GM13977 (cell line): ENCODE results near the gene SARDH.

ENCODE experiments used
- DNase-seq: peaks from one replicate; pipeline ENCODE4 v3.0.0; 2012; ENCODE audit warnings: low spot score
- CTCF ChIP-seq: IDR thresholded peaks from 2 replicates; pipeline ENCODE4 v1.5.1; 2012; ENCODE audit warnings: mild to moderate bottlenecking, control low read depth; ENCODE audit not compliant: insufficient read depth; ENCODE audit errors: extremely low read depth, missing control alignments
- in situ Hi-C: fragments of 300-500 bp; cut with MboI; formaldehyde crosslinking; loops from one replicate; pipeline ENCODE4 v1.12.0; 2022; ENCODE audit warnings: low sequenced_read_pairs, low pct_unique_long_range_greater_than_20kb, mixed read lengths, inconsistent platforms; ENCODE audit not compliant: unreplicated experiment

The SARDH gene

GRCh38 chr9:133779516-133780403 lies 41.6 kb upstream of the SARDH start:
- in situ Hi-C loops = loop anchor here (10.0 kb wide), 1 partner anchor 215 kb away; the partner anchor contains the start of gene VAV2
- DNase-seq = no peak
- TF ChIP-seq CTCF = no peak

DNA sequence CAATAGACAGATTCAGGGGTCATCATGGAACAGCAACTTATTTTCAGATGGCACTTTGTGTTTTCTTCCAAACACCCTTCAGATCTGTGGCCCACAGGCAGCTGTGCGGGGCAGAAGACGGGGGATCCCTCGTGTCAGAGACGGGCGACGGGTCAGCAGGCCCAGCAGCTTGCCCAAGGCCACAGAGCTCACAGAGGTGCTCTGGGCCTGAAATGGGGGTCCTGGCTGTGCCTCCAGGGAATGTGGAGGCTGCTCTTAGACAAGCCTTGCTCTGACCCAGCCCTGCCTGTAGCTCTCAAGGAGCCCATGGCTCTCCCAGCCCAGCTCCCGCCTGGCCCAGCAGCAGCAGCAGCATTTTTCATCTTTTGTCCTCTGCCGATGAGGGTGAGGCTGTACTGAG lies 40.9 kb upstream of the SARDH start:
- no peak for TF ChIP-seq CTCF
- DNase-seq = no peak
- in situ Hi-C loops = no loop called here

- TF ChIP-seq CTCF = no peak
- in situ Hi-C loops = no loop called here
- DNase-seq = no peak
Observed at GRCh38 chr9:133778336-133779013, 40.3 kb upstream of the SARDH start.

- in situ Hi-C loops = no loop called here
Observed at GRCh38 chr9:133777871-133778270, 39.7 kb upstream of the SARDH start.

GRCh38 chr9:133777068-133777791 lies 39.1 kb upstream of the SARDH start:
- TF ChIP-seq CTCF = no peak
- no peak for DNase-seq
- in situ Hi-C loops = no loop called here

More at GRCh38 chr9:133777871-133778270, 39.7 kb upstream of the SARDH start:
- TF ChIP-seq CTCF = no peak
- no peak for DNase-seq
